Epidermal melanocyte (primary cell): Measurements from ENCODE around the gene AHCYL2.
"Not testable (repeated sequence)": the region's sequence is repeated elsewhere in the genome, so short reads cannot be mapped to it uniquely, and the experiment has no call there.

Experiments used
- DNase-seq: peaks from one replicate; pipeline ENCODE4 v3.0.0; 2011; ENCODE audit warnings: low spot score; ENCODE audit not compliant: insufficient read length

AHCYL2 gene

DNA sequence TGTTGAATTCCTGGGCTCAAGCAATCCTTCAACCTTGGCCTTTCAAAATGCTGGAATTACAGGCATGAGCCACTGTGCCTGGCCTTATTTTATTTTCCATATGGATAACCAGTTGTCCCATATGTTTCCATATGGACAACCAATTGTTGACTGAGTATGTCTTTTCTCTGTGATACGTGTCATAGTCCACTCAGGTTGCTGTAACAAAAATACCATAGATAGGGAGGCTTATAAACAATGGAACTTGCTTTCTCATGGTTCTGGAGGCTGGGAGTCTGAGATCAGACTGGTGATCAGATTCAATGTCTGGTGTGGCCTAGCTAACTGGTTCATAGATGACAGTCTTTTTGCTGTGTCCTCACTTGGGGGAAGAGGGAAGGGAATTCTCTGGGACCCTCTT lies 19.4 kb downstream of the AHCYL2 start:
- no peak for DNase-seq

DNA sequence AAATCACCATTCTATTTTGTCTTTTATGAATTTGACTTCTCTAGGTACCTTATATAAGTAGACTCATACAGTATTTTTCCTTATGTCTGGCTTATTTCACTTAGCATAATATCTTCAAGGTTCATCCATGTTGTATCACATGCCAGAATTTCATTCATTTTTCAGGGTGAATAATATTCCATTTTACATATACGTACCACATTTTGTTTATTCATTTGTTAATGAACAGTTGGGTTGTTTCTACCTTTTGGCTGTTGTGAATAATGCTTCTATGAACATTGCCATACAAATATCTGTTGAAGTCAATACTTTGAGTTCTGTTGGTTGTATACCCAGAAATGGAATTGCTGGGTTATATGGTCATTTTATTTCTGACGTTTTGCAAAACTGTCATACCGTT lies 20.7 kb downstream of the AHCYL2 start:
- DNase-seq: no peak

DNA sequence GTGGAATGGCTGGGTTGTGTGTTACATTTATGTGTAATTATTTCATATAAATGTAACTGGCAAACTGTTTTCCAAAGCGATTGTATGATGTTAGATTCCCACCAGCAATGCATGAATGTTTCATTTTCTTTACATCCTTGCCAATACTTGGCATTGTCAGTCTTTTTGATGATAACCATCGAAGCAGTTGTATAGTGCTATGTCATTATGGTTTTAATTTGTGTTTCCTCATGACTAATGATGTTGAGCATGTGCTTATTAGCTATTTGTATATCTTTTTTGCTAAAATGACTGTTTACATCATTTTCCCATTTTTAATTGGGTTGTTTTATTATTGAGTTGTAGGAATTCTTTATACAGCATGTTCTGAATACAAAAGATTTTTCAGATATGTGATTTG lies 22.3 kb downstream of the AHCYL2 start:
- DNase-seq: no peak

DNA sequence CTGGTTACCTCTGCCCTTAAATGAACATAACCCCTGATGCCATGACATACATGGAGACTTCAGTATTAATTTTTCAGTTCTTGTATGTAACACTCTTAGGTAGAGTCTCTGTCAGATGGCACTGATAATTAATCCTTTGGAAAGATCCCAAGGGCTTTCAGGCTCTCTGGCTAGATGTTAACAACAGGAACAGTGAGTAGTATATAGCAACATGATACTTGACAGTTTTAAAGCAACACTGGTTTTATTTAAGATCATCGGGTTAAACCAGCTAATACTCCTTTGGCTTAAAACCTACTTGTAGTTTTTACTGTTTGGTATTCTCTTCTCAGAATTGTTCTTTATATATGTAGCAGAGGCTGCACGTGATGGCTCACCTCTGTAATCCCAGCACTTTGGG lies 27.3 kb downstream of the AHCYL2 start:
- DNase-seq: no peak

DNA sequence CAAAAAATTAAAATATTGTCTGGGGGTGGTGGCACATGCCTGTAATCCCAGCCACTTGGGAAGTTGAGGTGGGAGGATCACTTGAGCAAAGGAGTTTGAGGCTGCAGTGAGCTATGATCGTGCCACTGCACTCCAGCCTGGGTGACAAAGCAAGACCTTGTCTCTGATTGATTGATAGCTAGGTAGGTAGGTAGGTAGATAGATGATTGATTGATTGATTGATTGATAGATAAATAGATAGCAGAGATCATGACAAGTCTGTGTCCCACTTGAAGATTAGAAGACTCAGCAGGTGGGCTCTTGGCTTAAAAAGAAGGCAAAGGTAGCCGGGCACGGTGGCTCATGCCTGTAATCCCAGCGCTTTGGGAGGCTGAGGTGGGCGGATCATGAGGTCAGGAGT lies 27.8 kb downstream of the AHCYL2 start:
- DNase-seq: not testable (repeated sequence)

DNA sequence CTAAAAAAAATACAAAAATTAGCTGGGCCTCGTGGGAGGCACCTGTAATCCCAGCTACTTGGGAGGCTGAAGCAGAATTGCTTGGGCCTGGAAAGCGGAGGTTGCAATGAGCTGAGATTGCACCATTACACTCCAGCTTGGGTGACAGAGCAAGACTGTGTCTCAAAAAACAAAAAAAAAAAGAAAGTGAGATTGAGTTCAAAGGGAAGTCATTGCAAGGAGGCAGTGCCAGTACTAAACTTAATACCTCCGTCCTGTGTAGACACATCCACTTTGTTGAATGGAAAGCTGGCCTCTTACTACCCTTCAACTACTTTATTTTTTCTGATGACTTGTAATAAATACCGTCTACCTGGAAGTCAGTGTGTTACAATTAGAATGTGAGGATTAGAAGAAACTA lies 31.0 kb downstream of the AHCYL2 start:
- no peak for DNase-seq

DNA sequence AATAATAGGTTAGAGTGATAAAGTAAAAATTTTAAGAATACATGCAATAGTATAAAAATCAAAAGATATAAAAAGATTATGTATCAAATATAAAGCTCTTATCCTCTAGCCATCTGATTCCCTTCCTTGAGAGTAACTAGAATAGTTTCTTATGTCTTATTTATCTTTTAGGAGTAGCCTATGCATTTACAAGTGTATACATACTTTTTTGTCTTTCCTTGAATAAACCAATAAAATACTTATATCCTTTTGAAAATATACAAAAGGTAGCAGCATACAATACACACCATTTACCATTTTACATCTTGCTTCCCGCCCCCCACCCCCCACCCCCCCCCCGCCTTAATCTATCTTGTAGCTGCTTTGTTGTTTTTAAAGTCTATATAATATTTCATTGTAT lies 31.4 kb downstream of the AHCYL2 start:
- DNase-seq: no peak

DNA sequence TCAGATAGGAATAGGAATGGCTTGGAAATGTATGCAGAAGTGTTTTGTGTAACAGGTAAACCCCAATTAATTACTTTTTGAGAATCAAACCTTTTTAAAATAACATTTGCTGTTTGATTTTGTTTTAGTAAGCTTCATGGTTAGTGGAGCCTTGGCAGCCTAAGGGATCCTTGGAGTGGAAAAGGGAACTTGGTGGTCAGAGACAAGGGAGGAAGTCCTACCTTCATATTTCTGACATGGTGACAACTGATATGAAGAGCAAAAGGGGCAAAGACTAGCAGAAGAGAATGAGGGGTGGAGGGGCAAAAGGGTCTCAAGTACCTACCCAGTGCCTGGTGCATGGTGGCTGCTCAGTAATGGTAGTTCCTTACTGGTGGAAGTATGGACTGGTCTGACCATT lies 32.3 kb downstream of the AHCYL2 start:
- no peak for DNase-seq

DNA sequence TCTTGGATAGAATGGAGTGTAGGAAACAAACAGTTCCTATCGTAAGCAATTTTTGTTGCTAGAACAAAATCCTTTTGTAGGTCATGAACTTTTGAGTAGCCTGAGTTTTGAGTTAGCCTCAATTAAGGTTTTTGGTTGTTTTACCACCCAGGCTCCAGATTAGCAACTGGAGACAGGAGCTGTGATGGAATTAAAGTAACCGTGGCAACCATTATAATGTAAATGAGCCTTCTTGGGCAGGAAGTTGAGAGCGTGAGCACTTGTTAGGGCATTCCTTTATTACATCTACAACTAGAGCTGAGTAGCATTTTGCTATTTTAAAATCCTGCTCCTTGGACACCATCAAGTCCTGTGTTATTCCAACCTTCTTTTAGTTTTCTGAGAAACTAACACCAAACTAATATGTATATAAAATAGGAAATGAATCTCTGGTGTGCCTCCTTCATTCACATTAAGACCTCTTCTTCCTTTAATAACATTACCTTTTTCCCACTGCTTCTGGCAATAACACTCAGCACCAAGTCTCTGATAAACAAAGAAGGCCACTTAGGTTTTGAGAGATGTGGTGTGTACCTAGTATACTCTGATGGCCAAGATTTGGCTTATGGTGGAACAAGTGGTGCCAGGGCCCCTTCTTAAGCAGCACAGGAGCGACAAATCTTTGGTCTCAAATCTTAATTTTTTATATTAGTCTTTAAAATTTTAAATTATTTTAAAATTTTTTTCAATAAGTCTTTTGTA lies 34.0 kb downstream of the AHCYL2 start:
- DNase-seq: no peak

DNA sequence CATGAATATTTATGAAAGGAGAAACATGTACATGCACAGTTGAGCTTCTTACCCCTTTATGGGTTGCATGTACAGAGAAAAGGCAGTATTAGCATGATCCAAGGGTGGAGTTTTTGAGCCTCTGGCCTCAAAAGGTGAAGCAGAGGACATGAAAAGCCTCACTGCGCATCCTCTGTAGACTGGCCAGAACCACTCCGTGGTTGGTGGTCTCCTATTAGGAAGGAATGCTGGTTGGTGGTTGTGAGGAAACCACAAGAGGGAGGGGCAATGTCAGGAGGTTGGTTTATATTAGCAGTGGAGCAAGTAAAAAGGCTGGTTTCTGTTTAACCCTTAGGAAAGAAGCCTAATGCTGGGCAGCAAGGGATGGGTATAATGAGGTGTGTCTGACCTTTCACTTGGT lies 37.5 kb downstream of the AHCYL2 start:
- no peak for DNase-seq

DNA sequence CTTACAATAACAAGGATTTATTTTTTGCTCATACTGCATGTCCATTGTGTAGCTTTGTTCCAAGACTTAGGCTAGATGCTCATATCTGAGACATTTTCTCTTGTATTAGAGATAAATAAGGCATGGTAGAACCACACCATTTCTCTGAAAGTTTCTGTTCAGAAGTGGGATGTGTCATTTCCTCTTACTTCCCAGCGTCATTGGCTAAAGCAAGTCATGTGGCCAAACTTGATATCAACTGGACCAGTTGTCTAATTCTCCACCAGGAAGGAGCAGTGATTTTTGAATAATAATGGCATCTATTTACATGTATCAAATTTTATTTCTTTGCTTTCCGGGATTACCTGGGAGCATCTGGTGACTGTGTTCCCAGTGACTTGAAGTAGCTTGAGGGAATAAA lies 38.3 kb downstream of the AHCYL2 start:
- no peak for DNase-seq

DNA sequence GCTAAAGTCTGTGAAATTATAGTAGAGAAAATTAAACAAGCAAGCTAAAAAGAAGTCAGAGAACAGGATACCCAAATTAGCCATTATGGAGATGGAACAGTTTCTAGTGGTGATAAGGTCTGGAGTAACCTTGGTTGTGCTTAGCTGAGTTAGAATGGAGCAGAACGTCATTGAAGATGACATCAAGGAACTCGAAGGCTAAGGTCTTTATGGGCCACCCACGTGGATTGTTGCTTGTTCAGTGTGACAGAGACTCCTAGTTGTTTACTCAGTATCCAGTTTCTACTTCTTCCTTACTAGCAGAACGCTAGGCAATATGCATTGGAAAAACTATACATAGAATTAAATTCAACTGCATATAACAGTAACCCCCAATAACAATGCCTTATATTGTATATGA lies 39.7 kb downstream of the AHCYL2 start:
- DNase-seq: no peak

DNA sequence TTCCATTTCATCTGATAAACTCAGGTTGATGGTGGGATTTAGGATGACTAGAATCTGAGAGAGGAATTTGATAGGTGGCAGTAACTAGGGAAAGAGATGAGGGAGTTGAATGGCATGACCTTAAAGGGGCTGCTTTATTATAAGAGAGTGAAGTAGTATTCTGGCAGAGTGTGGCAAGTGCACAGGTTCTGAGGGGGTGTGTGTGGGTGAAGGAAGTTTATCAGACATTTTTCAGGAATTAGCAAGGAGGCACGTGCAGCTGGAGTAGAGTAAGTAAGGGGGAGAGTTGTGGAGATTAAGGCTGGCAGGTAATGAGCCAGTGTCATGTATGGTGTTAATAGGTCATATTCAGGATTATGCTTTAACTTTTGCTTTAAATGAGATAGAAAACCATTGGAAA lies 40.5 kb downstream of the AHCYL2 start:
- no peak for DNase-seq

DNA sequence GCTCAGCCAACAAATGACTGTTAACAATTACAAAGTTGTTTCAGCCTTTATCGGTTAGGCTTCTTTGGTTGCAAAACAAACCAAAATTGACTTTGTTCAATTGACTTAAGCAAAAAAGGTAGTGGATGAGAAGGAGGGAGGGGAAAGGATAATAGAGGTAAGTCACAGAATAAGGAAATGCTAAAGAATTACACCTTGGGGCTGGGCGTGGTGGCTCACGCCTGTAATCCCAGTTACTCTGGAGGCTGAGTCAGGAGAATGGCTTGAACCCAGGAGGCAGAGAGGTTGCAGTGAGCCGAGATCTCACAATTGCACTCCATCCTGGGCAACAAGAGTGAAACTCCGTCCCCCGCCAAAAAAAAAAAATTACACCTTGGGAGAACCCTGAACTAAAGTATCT lies 41.4 kb downstream of the AHCYL2 start:
- no peak for DNase-seq

DNA sequence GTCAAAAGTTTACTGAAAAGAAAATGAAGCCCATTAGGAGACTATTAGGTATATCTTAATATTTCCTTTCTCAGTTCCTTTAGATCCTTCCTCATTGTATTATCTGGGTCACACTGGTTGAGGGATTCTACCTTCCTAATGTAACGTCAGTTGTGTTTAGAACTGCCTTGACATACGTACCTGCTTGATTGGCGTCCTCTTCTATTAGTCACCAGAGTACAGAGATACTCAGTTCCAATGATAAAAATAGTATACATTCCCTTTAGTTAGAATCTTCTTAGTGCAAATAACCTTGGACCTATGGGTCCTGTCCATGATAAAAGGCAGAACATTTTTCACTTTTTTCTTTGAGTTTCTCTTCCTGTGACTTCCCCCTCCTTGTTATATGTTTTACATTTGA lies 45.2 kb downstream of the AHCYL2 start:
- no peak for DNase-seq

DNA sequence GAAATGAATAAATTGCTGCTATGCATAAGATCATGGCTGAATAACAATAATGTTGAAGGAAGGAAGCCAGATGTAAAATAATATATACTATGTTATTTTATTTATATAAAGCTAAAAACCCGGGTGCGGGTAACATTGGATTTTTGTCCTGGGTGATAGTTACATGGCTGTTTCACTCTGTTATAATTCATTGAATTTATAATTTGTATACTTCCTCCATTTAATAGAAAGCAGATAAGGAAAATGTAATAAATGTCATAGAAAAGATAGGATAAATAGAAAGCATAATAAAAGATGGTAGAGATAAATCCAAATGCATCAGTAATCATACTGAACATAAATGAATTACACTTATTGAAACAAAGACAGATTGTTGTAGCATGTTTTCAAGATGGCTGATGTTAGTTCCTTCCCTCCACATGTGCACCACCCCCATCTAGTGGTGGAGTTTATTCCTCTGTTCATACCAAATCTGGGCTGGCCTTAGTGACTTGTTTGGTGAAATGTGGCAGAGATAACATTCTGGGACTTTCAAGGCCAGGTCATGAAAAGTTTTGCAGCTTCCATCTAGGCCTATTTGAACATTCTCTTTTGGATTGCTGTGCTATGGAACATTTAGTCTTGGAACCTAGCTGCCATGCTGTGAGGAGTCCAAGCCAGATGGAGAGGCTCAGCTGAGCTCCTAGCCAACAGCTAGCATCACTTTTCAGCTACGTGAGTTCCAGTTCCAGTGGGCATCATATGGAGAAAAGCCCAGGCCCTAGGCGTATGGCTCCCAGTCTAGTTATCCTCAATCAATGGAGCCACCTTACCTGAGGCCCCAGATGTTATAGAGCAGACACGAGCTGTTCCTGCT lies 46.9 kb downstream of the AHCYL2 start:
- DNase-seq: no peak

DNA sequence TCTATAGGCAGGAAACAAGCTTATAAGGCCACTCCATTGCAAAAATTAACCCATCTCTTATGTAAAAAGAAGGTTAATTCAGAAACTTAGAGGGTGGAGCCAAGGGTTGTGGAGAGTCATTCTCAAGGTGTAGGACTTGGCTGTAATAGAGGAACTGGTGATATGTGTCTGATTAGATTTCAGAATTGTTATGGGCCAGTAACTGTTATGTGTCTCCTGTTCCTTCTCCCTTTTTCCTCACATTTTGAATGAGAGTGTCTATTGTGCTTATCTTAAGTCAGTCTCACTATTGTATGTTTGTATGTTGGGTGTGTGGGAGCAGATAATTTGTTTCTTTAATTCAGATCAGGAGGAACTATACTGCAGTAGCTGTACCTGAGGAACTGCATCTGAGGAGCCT lies 49.1 kb downstream of the AHCYL2 start:
- no peak for DNase-seq

DNA sequence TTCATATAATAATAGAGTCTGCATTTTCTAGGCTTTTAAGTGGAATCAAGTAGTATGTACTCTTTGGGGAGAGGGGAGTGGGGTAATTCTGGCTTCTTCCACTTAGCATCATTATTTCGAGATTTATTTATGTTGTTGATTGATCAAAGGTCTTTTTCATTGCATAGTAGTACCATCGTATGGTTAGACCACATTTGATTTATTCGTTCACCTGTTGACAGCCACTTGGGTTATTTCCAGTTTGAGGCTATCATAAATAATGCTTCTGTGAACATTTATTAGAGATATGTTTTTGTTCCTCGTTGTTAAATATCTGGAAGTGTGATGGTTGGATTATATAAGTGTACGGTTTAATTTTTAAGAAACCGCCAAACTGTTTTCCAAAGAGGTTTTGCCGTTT lies 52.8 kb downstream of the AHCYL2 start:
- DNase-seq: no peak

DNA sequence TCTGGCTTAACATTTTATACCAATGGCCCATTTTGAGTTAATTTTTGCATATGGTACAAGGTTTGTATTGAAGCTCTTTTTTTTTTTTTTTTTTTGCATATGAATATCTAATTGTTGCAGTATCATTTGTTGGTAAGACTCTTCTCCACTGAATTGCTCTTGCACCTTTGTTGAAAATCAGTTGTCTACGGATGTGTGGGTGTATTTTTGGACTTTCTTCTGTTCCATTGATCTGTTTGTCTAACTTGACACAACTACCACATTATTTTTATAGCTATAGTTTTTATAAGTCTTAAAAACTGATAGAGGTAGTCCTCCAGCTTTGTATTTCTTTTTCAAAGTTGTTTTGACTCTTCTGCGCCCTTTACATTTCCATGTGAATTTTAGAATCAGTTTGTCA lies 53.9 kb downstream of the AHCYL2 start:
- DNase-seq: no peak

DNA sequence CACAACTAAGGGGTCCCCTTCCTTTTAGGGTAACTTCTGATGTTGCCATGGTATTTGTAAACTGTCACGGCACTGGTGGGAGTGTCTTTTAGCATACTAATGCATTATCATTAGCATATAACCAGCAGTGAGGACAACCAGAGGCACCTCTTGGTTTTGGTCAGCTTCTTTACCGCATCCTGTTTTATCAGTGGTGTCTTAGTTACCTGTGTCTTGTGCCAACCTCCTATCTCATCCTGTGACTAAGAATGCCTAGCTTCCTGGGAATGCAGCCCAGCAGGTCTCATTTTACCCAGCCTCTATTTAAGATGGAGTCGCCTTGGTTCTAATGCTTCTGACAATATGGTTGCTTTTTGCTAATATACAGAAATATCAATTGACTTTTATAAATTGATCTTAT lies 54.9 kb downstream of the AHCYL2 start:
- no peak for DNase-seq

DNA sequence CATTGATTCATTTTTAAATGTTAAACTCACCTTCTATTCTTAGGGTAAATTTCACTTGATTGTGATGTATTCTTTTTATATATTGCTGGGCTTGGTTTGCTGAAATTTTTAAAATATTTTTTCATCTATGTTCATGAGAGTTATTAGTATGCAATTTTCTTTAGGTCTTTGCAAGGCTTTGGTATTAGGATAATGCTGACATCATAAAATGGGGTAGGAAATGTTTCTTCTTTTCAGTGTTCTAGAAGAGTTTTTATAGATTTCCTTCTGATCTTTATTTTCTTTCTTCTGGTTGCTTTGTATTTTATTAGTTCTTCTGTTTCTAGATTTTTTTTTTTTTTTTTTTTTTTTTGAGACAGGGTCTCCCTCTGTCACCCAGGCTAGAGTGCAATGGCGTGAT lies 56.3 kb downstream of the AHCYL2 start:
- DNase-seq: no peak

DNA sequence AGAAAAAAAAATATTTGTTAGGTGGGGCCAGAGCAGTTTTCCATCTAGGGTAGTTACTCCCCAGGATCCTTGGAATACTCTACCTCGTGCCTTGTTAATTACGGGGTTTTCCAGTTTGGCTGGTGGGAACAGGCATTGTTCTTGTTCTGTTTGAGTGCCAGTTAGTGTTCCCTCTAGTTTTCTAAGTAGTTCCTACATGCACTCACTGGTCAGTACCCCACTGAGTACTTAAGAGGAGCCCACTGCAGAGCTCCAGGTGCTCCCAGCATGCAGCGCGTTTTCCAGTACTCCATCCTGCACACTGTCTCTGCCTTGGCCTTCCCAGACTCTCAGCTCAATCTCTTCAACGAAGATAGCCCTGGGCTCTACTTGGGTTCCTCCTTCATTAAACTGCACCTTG lies 58.0 kb downstream of the AHCYL2 start:
- DNase-seq: no peak

DNA sequence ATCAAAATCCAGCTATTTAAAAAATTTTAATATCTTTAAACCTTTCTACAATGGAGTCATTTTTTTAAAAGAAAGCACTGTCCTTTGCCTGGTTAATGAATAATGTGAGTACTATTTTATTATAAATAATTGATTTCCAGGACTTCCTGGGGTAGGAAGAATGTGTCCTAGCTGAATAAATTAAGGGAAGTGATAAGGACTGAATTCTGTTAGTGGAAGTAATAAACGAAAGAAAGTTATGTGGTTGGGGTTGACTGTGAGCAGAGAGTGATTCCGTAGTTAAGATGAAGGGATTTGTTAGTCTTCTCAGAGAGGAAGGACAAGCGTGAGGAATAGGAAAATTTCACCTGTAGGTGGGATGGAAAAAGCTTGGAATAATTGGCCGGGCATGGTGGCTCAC lies 59.1 kb downstream of the AHCYL2 start:
- no peak for DNase-seq
